ENCODE data around the gene FGGY.
"Not testable (repeated sequence)": the region's sequence is repeated elsewhere in the genome, so short reads cannot be mapped to it uniquely, and the experiment has no call there.

The FGGY gene

DNA sequence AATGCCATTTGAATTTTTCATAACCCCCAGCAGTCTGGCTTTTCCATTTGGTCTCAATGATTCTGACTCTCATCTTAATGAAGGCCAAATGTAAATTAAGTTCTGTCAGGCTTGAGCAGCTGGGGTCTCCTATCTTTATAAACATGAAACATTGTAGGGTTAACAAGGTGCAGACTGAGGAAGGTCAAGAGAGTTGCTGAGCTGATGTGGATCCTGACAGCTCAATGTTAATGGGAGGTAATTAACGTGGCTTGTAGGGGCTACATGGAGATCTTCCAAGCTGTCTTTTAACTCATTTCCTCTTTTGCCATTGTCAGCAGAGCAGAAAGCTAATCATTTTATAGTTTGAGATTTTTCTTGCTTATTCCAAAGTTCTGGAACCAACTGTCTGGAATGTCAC, 55.2 kb downstream of the FGGY start:
- DNase-seq: no peak

DNA sequence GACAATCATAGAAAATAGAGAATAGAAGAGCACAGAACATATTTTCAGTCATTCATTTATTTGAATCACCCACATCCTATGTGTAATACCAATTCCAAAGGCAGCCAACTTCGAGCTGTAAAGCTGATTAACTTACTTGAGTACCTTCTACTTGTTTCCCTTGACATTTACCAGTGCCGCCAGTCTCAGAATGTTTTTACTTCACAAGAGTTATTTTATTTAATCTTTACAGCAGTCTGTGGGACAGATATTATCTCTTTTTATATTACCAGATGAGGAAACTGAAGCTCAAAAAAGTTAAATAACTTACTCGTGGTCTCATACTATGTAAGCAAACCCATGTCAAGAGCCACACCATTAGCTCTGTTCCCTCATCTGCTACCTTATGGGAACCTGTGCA, 56.6 kb downstream of the FGGY start:
- DNase-seq: no peak

DNA sequence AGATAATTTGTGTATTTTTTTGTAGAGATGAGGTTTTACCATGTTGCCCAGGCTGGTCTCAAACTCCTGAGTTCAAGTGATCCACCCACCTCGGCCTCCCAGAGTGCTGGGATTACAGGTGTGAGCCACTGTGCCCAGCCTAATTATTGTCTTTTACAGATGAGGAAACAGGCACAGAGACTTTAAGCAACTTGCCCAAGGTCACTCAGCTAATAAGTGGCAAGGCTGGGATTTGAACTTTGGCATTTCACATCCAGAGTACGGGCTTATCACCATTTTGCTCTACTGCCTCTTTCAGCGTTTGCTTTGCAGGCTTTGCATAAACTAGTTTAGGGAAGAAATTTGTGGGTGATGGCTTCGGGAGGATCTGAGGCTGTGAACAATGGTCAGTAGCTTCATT, 57.3 kb downstream of the FGGY start:
- DNase-seq: not testable (repeated sequence)

DNA sequence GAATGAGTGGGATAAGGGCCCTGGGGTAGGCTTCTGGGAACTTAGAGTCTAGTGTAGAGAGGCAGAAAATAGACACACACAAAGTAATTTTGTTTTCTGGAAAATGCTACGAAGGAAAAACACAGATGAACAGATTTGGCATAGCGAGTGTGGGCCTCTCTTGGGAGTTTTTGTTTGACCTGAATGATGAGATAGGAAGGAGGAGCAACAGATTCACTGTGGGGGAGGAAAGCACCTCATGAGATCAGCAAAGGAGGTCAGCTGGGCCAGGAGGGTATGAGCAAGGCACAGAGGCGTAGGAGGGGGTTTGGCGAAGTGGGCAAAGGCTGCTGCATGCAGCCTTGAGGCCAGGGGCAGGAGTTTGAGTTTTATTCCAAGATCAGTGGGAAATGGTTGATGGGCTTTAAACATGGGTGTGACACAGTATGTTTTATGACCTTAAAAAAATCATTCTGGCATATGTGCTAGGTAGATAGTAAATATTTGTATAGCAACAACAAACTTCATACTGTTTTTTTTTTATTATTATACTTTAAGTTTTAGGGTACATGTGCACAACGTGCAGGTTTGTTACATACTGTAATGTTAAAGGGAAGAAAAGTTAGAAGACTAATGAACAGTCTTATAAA, 57.9 kb downstream of the FGGY start:
- peak in 1 of 2 donors; percentile 20 for DNase-seq

DNA sequence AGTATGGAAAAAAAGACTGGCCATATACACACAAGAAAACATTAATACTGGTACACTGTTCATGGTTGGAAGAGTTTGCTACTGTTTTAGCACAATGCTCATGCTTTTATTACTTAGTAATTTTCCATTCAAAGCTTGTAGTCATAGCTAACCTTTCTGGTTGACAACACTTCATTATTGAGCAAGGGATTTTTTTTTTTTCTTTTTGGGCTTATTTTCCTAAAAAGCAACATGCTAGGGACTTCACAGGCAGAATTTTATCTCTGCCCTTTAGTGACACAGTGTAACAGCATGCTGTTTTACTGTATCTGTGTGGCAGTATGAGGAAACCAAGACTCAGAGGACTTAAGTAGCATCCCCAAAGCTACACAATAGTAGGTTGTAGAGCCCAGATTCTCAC, 58.5 kb downstream of the FGGY start:
- no peak for DNase-seq

DNA sequence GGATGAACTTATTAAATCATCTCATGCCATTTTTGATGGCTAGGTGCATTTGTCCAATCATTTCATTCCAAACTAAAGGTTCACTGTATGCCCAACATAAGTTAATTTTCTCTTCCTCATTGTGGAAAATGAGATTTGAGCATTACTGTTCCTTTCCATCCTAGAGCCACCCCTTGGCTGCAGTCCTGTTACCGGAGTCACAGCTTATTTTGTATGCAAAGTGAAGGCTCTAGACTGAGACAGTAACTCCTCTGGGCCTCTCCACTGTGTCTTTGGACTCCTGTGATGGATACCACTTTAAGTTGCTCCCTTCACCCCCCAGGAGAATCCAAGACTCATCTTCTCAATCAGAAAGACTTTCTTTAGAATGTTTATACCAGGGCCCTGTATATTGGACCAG, 59.7 kb downstream of the FGGY start:
- no peak for DNase-seq

DNA sequence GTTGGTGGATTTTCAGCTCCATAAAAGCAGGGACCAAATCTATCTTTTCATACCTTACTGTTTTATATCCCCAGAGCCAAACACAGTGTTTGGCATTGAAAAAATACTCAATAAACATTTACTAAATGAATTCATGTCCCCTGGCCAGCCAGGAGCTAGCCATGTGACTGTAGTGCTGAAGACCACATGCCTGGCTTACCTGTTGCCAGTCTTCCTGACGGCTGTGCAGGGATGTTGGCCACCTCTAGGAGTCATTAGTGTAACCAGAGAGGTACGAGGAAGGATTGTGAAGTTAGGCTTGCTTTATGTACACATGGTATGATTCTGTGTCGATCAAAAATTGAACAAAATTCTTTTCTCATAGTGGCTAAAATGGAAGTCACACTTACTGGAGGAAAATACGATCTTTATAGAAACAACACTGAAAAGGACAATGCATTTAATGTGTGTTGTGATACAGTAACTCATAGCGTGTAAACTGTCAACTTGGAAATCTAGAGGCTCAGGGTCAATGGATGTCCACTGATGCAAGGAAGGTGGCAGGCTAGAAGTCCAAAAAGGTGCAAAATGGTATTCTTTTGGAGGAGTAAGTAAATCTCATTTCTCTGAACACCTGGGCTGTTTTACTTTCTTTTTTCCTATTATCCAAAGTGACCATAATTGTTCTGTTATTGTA, 60.9 kb downstream of the FGGY start:
- DNase-seq: no peak

DNA sequence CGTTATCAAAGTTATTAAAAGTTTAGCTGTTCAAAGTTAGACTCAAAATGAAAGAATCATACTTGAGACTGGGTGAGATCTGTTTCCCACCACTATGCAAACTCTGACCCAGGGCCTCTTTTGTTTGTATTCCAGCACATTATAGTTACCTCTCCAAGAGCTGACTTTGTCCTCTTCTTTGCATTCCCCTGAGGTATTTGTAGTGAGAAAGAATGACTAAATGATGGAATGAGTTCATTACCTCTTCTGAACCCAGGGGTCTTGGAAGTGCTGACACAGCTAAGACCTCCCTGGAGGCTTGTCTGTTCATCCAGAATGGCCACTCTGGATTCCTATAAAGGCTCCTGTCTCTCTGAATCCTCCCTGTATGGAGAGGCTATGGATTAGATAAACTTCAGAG, 62.4 kb downstream of the FGGY start:
- DNase-seq: no peak

DNA sequence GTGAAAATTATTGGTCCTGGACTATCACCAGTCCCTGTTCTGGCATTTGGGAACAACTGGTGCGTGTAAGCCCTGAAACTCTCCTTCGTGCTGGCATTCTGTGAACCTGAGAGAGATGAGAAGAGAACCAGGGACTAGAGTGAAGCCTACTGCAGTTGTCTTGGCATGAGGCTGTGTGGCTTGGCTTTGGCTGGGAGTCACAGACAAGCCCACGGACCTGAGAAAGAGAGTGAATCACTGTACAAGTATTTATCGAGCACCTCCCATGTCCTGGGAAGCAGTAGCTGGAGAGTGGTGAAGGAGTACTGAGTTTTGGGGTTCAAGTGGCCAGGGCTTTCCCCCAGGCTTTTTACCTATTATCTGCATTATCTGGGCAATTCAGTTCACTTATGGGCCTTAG, 63.3 kb downstream of the FGGY start:
- no peak for DNase-seq

DNA sequence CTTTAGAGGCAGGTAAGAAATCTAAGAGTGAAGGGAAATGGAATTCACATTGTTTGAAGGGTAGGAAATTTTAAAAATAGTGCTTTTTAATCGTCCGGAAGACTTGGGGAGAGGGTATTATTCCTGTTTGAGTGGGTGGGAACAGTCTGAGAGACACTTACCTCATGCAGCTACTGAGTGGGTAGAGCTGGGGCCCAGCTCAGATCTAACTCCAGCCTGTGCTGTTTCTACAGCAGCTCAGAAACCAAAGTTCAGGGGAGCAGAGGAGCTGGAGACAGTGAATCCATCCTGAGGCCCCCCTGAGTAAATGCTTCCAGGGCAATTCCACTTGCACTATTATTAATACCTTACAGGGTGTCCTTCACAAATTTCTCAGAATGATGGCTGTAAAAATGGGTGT, 63.8 kb downstream of the FGGY start:
- no peak for DNase-seq

DNA sequence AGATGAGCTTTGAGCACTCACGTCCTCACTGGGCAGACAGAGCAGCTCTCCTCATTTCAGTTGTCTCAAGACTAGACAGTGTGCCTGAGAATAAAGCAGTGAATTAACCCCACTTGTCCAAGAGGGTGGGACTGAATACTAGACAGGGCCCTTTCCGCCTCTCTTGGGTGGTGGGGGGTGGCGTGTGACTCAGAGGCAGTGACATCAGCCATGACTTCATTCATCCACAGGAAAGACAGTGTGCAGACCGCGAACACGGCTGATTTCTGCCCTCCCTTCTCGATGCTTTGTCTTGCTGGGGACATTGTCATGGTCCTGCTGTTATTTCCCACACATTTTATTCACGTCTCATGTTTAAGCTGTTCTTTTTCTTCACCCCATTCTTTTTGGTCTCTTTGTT, 64.9 kb downstream of the FGGY start:
- no peak for DNase-seq

DNA sequence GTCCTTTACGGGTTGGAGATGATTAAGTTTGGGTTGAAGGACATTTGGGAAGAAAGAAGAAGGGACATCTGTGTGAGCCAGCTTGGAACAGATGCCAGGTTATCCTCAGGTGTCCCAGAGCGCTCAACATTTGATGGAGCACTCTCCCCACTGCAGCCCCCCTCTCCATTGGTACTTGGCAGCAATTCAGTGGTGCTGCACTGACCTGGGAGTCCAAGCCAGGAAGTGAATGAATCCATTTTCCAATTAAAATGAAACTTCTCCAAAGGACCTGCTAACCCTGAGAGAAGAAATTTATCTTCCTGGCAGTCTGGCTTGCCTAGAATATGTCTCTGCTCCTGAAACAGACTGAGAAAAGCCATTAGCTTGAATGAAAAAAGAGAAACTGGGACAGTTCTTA, 67.1 kb downstream of the FGGY start:
- no peak for DNase-seq

DNA sequence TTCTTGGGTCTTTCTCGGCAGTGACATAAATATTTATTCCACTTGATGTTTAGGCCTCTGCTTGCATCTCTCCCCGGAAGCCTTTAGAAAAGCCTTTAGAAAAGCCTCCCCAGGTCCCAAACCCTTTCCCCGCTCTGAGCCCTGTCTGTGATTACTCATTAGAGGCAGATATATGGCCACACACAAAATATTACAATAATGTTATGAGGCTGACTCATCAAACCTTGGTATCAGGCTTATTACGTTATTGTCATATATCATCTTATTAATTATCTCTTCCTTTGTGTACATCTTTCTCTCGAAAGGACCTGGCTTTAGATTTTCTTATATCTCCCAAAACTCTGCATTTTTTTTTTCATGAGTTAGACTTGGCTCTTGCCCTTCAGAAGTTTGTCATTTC, 69.5 kb downstream of the FGGY start:
- no peak for DNase-seq

DNA sequence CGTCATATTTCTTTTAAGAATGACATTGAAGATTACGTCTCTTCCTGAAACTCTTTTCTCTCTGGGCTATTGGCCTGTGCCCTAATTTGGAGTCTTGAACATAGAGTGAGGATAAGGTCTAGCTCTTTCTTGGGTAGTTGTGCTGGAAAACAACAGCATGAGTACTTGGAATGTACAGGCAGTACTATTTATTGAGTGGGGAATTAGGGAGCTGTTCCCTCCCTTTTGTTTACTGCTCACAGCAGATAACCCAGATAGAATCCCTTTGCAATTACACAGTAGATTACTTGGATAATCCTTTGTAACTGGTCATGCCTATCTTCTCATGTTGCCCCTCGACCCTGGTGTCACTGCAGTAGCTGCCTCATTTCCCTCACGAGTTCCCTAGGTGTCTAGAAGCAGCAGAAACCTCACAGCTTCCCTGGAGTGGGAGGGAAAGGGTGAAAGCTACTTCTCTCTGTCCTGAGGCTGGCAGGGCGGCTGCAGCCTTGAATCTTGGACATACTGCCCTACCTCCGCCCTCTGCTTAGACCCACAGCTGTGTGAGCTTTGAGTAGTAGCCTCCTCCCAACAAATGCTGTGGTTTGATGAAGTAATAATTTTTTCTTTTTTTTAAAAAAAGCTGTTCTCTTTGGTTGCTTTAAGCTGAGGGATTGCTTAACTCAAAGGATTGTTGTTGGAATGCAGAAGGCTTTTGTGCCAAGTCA, 70.6 kb downstream of the FGGY start:
- DNase-seq: peak; percentile 80 to 94

DNA sequence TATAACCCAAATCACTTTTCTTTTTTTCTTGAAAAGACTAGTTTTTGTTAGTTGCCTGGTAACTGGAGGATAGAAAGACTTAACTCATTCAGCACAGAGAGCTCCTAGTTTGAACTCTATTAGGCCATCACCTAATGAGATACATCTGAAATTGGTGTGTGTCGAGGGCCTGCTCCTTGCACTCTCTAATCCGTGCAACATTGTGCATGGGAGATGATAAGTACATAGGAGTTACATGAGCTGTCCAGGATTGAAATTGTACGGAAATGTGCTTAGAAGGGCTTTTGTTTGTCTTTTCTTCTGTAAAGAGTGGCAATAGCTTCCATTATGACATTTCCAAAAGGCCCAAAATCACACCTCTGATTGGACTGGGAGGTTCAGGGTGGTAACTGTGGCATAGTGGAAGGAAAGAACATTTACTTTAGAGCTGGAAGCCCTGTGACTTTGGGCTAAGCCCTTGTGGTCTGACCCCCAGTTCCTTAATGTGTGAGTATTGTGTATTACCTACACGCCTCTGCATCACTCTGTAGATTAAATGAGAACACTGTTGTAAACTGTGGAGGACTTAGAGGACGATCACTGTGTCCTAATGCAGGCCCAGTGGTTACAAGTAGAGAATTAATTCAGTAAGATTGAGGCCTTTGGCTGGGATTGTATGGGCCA, 71.2 kb downstream of the FGGY start:
- peak; percentile 12 to 27 for DNase-seq

DNA sequence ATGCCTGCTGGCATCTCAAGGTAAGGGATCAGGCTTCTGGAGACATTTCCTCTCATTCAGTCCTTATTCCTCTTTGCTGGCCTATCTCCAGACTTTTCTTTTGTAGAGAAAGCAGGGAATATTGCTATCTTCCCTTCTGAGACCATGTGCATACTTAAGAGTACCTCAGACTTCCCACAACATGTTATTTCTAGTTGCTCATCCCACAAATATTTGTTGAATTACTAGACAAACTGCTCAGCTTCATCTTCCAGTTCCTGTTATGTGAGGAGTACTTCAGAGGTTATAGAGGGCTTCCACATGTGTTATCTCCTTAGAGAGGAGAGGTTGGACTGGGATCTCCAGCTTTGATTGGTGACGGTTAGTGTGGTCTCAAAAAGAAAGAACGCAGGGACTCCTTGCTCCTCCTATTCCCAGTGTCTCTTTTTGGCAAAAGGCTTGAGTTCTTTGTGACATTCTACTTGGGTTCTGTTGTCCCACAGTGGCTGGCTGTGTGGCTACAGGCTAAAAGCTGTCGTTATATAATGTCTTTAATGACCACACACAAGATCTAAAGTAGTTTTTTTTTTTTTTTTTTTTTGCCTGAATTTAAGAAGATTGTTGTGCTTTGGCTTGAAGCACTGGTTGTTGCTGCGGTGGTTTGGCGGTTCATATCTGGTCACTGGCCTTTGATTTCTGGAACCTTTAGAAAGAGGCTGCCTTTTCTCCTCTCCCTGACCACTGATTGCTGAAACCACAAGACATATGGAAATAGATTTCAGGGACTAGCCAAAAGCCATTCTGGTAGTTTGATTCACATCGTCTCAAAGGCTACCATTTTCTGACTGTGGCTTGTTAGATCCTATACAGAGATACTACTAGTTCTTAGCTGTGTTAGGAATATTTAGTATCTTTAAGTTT, 78.7 kb downstream of the FGGY start:
- no peak for DNase-seq

DNA sequence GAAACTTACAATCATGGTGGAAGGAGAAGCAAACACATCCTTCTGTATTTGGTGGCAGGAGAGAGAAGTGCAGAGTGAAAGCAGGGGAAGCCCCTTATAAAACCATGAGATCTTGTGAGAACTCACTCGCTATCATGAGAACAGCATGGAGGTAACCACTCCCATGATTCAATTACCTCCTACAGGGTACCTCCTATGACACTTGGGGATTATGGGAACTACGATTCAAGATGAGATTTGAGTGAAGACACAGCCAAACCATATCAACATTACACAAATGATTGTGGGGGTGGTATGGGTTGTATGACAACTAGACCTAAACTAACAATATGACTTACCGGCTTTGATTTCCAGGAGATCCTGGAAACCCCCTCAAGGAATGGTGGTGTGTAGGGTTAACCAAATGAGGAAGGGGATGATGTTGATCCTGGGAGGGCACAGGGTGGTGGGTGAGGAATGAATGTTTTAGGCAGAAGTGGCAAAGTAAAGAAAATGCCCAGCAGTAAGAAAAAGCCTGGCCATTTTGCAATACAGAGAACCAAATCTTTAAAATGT, 80.5 kb downstream of the FGGY start:
- no peak for DNase-seq

DNA sequence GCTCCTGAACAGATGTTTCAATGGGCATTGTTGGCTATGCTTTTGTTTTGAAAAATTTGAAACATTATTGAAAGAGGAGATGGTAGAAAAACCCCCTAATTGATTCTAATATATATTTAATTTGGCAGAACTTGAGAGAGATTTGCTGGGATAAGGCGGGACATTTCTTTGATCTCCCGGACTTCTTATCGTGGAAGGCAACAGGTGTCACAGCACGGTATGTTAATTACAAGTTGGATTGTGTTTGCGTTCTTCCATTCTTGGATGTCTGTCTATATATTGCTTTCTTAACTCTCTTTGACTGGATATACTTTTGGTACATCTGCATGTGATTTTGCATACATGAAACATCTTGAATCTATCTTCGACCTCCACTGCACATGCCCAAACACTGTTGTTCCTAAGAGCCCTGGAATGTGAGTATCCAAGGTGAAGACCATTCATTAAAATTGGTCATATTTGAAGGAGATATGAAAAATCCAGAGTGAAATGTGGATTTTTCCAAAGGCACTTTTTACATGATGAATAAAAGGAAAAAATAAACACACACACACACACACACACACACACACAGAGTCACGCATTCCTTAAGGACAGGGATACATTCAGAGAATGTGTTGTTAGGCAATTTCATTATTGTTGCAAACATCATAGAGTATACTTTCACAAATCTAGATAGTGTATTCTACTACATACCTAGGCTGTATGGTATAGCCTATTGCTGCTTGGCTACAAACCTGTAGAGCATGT, 81.9 kb downstream of the FGGY start:
- DNase-seq: no peak

DNA sequence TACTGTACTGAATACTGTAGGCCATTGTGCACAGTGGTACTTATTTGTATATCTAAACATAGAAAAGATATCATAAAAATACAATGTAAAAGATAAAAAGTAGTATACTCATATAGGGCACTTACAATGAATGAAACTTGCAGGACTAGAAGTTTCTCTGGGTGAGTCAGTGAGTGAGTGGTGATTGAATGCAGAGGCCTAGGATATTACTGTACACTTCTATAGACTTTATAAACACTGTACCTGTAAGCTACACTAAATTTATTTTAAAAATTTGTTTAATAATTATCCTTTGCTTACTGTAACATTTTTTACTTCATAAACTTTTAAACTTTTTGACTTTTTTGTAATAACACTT, 82.5 kb downstream of the FGGY start:
- no peak for DNase-seq

DNA sequence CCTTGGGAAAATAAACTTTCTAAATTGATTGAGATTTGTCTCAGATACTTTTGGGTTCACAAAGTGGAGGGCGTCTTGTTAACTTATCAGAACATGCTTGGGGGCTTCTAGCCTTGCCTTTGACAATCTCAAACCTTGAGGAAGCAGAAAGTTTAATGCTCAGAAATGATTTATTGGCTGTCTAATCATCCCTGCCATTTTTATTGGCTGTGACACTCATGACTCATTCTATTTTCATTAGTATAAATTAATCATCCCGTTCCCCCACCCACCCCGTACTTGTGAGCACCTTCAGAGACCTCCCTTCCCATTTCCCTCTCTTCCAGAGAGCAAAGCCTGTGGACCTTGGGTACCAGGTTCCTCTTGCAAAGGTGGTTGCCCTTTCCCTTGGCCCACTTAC, 87.1 kb downstream of the FGGY start:
- no peak for DNase-seq

DNA sequence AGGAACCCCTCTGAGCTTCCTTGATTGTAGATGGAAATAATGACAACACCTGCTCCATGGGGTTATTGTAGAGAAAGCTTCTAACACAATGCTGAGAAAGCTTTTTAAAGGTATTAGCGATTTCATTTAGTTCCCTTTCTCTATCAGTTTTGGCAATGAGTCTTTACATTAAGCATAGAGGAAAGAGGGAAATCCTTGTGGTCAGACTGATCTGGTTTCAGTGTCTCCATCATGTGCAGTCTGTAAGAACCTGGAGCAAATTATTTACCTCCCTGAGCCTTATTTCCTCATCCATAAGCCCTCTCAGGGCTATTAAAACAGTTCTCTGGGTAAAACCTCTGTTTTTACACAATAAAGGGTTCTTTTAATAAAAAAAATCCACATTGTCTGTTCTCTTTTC, 87.5 kb downstream of the FGGY start:
- no peak for DNase-seq

DNA sequence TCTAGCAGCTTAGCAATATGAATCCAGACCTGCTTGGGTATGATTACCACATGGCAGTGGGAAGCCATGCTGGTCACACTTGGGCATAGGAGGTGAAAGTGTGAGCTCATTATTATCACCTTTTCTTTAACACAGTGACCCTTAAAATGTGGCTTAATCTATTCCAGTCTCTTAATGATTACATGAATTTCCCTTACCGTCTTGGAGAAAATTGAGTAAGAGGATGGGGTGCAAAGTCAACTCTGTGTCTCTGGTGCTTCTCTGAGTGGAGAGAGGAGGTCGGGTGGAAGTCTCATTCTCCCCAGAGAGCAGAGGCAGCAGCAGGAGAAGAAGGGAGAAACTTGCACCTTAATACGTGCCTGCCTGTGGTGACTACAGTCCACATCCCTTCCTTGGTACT, 91.3 kb downstream of the FGGY start:
- no peak for DNase-seq
